ENCODE data around the gene TMEM273.

The TMEM273 gene

GRCh38 chr10:49141541-49142332 is 46.5 kb downstream of the TMEM273 start:
- no peak overlapping the region for H2BK12ac ChIP-seq (ENCODE audit: low read length)
- DNase-seq (ENCODE audit: low spot score), result no peak
- no peak overlapping the region for H3K4me3 ChIP-seq (ENCODE audit: low read length in 2 of 2)
- no peak overlapping the region for H3K9ac ChIP-seq (ENCODE audit: low read depth, low read length, poor library complexity)
- no peaks in the 10 kb centered on the region for H3K79me1 ChIP-seq (ENCODE audit: low read depth, low read length)
- no peaks in the 10 kb centered on the region for H3K36me3 ChIP-seq (replicated peaks in 1 of 2; ENCODE audit: control insufficient read depth in 2 of 2, insufficient read depth in 2 of 2, low read length in 2 of 2)
- H3K14ac ChIP-seq (ENCODE audit: low read length), result no peak overlapping the region
- no peak overlapping the region for H3K27ac ChIP-seq (replicated peaks; ENCODE audit: low read length)
- H3K23ac ChIP-seq (ENCODE audit: low read depth, low read length, poor library complexity), result no peak overlapping the region
- H3K27me3 ChIP-seq (ENCODE audit: control insufficient read depth in 3 of 3, insufficient read depth in 3 of 3, low read depth in 1 of 3, low read length in 3 of 3), result no peaks in the 10 kb centered on the region
- H2BK120ac ChIP-seq (ENCODE audit: low read depth, low read length), result no peak overlapping the region
- H4K8ac ChIP-seq (ENCODE audit: low read depth, low read length), result no peak overlapping the region
- no peak overlapping the region for H3K18ac ChIP-seq (ENCODE audit: low read length)
- no peak overlapping the region for H4K91ac ChIP-seq (ENCODE audit: low read depth, low read length, poor library complexity)
- H3K9me3 ChIP-seq (replicated peaks in 1 of 2; ENCODE audit: control insufficient read depth in 2 of 2, insufficient read depth in 1 of 2, low read depth in 1 of 2, low read length in 2 of 2), result no peaks in the 10 kb centered on the region
- no peaks in the 10 kb centered on the region for H3K4me1 ChIP-seq (ENCODE audit: control insufficient read depth in 2 of 2, insufficient read depth in 1 of 2, low read depth in 1 of 2, low read length in 2 of 2)
- H3K4ac ChIP-seq (ENCODE audit: low read length), result no peak overlapping the region
- no peak overlapping the region for H3K4me2 ChIP-seq (ENCODE audit: insufficient read depth, low read length, poor library complexity, severe bottlenecking)
- no peak overlapping the region for H2AFZ ChIP-seq (ENCODE audit: low read length)
- H2BK15ac ChIP-seq (ENCODE audit: low read length), result no peak overlapping the region
- no CpG with 5 or more reads among the region's 5 CpGs for WGBS, 2 donors (ENCODE audit: extremely low coverage in 2 of 2, insufficient read length in 2 of 2, insufficient replicate concordance in 1 of 2)
- no peak overlapping the region for H2BK5ac ChIP-seq (ENCODE audit: low read length)
- H2AK5ac ChIP-seq (ENCODE audit: low read depth, low read length), result no peak overlapping the region

DNA sequence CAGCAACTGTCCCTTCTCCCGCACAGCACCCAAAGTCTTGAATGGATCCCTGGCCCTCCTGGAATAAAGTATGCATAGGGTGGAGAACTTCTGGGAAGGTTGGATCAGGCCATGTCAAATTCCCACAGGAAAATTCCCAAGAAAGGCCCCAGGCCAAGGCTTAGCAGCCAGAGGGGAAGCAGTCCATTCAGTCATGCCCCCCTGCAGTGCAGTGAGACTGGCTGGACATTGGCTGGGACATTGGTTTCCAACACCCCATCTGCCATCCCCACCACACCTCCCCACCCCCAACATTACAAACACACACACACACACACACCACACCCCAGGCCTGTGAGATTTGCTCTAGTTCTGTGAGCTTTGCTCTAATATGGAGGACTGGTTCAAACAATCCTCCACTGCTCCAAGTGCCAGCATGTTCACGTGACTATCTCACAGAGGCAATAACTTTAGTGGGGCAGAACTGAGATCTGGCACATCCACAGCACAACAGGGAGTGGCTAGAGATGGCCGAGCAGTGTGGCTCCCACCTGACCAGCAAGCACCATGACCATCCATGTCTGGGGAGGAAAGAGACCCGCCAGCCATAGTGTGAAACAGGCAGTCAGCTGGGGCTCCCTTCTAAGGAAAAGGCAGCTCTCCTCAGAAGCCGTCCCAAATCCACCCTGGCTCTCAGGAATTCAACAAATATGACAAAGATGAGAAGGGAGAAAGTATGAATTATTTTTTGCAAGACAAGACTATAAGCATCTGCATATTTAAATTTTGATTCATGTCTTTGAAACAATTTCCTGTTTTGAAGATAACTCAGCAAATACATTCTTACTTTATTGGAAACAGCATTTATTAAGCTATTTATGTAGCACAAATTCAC is 47.6 kb downstream of the TMEM273 start:
- Histone ChIP-seq H3K9ac (ENCODE audit: low read depth, low read length, poor library complexity) (no peak overlapping the region), H2AK5ac (ENCODE audit: low read depth, low read length) (no peak overlapping the region), H3K79me1 (ENCODE audit: low read depth, low read length) (no peaks in the 10 kb centered on the region), H2BK120ac (ENCODE audit: low read depth, low read length) (no peak overlapping the region), H3K4me3 (ENCODE audit: low read length in 2 of 2) (no peak overlapping the region), H3K36me3 (replicated peaks in 1 of 2; ENCODE audit: control insufficient read depth in 2 of 2, insufficient read depth in 2 of 2, low read length in 2 of 2) (no peaks in the 10 kb centered on the region), H3K14ac (ENCODE audit: low read length) (no peak overlapping the region), H2BK15ac (ENCODE audit: low read length) (no peak overlapping the region), H3K9me3 (replicated peaks in 1 of 2; ENCODE audit: control insufficient read depth in 2 of 2, insufficient read depth in 1 of 2, low read depth in 1 of 2, low read length in 2 of 2) (no peaks in the 10 kb centered on the region), H3K27me3 (ENCODE audit: control insufficient read depth in 3 of 3, insufficient read depth in 3 of 3, low read depth in 1 of 3, low read length in 3 of 3) (no peaks in the 10 kb centered on the region), H3K4me2 (ENCODE audit: insufficient read depth, low read length, poor library complexity, severe bottlenecking) (no peak overlapping the region), H3K4me1 (ENCODE audit: control insufficient read depth in 2 of 2, insufficient read depth in 1 of 2, low read depth in 1 of 2, low read length in 2 of 2) (no peaks in the 10 kb centered on the region), H4K91ac (ENCODE audit: low read depth, low read length, poor library complexity) (no peak overlapping the region), H2BK12ac (ENCODE audit: low read length) (no peak overlapping the region), H2BK5ac (ENCODE audit: low read length) (no peak overlapping the region), H3K27ac (replicated peaks; ENCODE audit: low read length) (no peak overlapping the region), H3K23ac (ENCODE audit: low read depth, low read length, poor library complexity) (no peak overlapping the region), H3K4ac (ENCODE audit: low read length) (no peak overlapping the region), H3K18ac (ENCODE audit: low read length) (no peak overlapping the region), H2AFZ (ENCODE audit: low read length) (no peak overlapping the region), H4K8ac (ENCODE audit: low read depth, low read length) (no peak overlapping the region)
- WGBS, 2 donors (ENCODE audit: extremely low coverage in 2 of 2, insufficient read length in 2 of 2, insufficient replicate concordance in 1 of 2), result no CpG with 5 or more reads among the region's 5 CpGs
- no peak for DNase-seq (ENCODE audit: low spot score)

DNA sequence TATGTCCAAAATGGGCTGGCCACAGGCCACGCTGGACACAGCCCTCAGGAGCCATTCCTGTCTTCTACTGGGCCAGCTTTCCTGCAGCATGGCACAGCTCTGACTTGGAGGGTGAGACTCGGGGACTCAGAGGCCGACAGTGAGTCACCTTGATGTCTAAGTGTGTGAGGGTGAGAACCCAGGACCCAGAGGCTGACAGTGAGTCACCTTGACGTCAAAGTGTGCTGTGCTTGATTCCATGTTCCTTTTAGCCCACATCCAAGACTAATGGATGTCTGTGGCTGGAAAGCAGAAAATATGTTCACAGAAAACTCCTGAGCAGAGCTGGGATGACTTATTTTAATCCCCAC is 48.4 kb downstream of the TMEM273 start:
- DNase-seq (ENCODE audit: low spot score), result no peak
- no peak overlapping the region for H3K18ac ChIP-seq (ENCODE audit: low read length)

More for the DNA sequence above, 48.4 kb downstream of the TMEM273 start:
- H3K4ac ChIP-seq (ENCODE audit: low read length), result no peak overlapping the region
- no peak overlapping the region for H4K8ac ChIP-seq (ENCODE audit: low read depth, low read length)
- no peak overlapping the region for H3K4me2 ChIP-seq (ENCODE audit: insufficient read depth, low read length, poor library complexity, severe bottlenecking)
- H2BK5ac ChIP-seq (ENCODE audit: low read length), result no peak overlapping the region
- no peak overlapping the region for H3K27ac ChIP-seq (replicated peaks; ENCODE audit: low read length)
- H3K36me3 ChIP-seq (replicated peaks in 1 of 2; ENCODE audit: control insufficient read depth in 2 of 2, insufficient read depth in 2 of 2, low read length in 2 of 2), result no peaks in the 10 kb centered on the region
- H3K4me3 ChIP-seq (ENCODE audit: low read length in 2 of 2), result no peak overlapping the region
- H3K27me3 ChIP-seq (ENCODE audit: control insufficient read depth in 3 of 3, insufficient read depth in 3 of 3, low read depth in 1 of 3, low read length in 3 of 3), result no peaks in the 10 kb centered on the region
- no peak overlapping the region for H2AFZ ChIP-seq (ENCODE audit: low read length)
- H4K91ac ChIP-seq (ENCODE audit: low read depth, low read length, poor library complexity), result no peak overlapping the region
- H3K4me1 ChIP-seq (ENCODE audit: control insufficient read depth in 2 of 2, insufficient read depth in 1 of 2, low read depth in 1 of 2, low read length in 2 of 2), result no peaks in the 10 kb centered on the region
- H3K79me1 ChIP-seq (ENCODE audit: low read depth, low read length), result no peaks in the 10 kb centered on the region
- no peaks in the 10 kb centered on the region for H3K9me3 ChIP-seq (replicated peaks in 1 of 2; ENCODE audit: control insufficient read depth in 2 of 2, insufficient read depth in 1 of 2, low read depth in 1 of 2, low read length in 2 of 2)
- WGBS, 2 donors (ENCODE audit: extremely low coverage in 2 of 2, insufficient read length in 2 of 2, insufficient replicate concordance in 1 of 2), result no CpG with 5 or more reads among the region's 4 CpGs
- no peak overlapping the region for H3K23ac ChIP-seq (ENCODE audit: low read depth, low read length, poor library complexity)
- H3K14ac ChIP-seq (ENCODE audit: low read length), result no peak overlapping the region
- H2AK5ac ChIP-seq (ENCODE audit: low read depth, low read length), result no peak overlapping the region
- H2BK15ac ChIP-seq (ENCODE audit: low read length), result no peak overlapping the region
- H2BK12ac ChIP-seq (ENCODE audit: low read length), result no peak overlapping the region
- H3K9ac ChIP-seq (ENCODE audit: low read depth, low read length, poor library complexity), result no peak overlapping the region
- no peak overlapping the region for H2BK120ac ChIP-seq (ENCODE audit: low read depth, low read length)

All from neuronal stem cell (in vitro differentiated cells).